ENCODE measurements around the gene PDCD1LG2. TPM values are rescaled to one million over a fixed set of nuclear protein-coding genes. Genes with fewer than 3 reads are reported as not detected.

PDCD1LG2 gene
- total RNA-seq, 2 donors from 2014 or later: 1.4 TPM; not detected in 1

DNA sequence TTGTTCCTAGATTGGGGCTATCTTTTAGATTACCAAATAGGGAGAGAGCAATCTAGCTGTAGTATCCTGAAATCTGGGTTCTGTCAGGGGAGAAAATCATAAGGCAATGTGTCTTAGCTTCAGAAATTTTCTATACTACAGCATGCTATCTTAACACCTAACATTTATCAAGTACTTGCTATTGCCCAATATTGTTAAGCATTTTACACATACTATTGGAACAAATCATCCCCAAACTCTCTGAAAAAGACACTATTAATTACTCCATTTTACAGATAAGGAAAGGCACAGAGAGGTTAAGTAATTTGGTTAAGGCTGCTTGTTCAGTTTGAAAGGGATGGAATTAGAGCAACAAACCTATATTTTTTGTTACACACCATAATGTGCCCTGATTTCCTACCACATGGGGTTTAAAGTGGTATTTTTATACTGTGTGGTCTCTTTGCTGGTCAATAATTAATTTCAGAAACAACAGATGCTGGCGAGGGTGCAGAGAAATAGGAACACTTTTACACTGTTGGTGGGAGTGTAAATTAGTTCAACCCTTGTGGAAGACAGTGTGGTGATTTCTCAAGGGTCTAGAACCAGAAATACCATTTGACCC lies 61.4 kb downstream of the PDCD1LG2 start:
- Histone ChIP-seq H3K27me3 (replicated peaks; ENCODE audit: insufficient read depth) (no peaks in the 10 kb centered on the region), H3K4me3 (no peak overlapping the region), H3K9me3 (no peaks in the 10 kb centered on the region), H3K36me3 (no peaks in the 10 kb centered on the region), H3K4me1 (replicated peaks) (no peaks in the 10 kb centered on the region), H3K27ac (no peak overlapping the region)
- no peak for DNase-seq (ENCODE audit: low spot score)
- TF ChIP-seq, protein P1, sequence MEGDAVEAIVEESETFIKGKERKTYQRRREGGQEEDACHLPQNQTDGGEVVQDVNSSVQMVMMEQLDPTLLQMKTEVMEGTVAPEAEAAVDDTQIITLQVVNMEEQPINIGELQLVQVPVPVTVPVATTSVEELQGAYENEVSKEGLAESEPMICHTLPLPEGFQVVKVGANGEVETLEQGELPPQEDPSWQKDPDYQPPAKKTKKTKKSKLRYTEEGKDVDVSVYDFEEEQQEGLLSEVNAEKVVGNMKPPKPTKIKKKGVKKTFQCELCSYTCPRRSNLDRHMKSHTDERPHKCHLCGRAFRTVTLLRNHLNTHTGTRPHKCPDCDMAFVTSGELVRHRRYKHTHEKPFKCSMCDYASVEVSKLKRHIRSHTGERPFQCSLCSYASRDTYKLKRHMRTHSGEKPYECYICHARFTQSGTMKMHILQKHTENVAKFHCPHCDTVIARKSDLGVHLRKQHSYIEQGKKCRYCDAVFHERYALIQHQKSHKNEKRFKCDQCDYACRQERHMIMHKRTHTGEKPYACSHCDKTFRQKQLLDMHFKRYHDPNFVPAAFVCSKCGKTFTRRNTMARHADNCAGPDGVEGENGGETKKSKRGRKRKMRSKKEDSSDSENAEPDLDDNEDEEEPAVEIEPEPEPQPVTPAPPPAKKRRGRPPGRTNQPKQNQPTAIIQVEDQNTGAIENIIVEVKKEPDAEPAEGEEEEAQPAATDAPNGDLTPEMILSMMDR (IDR thresholded peaks at IDR 0.05): no peak
- TF ChIP-seq POLR2AphosphoS5 (IDR thresholded peaks at IDR 0.05): no peak
- TF ChIP-seq POLR2A (IDR thresholded peaks at IDR 0.05): no peak
- intact Hi-C loops (cut with DNase I): no loop called here
- WGBS: 94% methylated on average over 1 of the region's 1 CpG

DNA sequence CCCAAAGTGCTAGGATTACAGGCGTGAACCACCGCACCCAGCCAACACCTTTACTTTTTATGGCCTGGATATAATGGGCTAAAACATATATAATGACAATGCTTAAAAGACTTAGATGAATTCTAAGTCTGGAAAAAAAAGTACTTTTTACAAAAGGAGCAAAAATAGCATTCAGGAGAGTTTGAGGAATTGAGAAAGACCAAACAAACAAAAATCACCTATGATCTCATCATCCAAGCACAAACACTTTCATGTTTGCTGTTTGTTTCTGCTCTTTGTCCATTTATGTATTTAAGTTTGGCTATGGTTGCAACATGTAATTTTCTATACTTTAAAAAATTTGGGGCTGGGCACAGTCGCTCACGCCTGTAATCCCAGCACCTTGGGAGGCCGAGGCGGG lies 63.8 kb downstream of the PDCD1LG2 start:
- Histone ChIP-seq H3K4me3 (no peak overlapping the region), H3K27ac (no peak overlapping the region), H3K36me3 (no peaks in the 10 kb centered on the region), H3K27me3 (replicated peaks; ENCODE audit: insufficient read depth) (no peaks in the 10 kb centered on the region), H3K9me3 (no peaks in the 10 kb centered on the region), H3K4me1 (replicated peaks) (no peaks in the 10 kb centered on the region)
- WGBS: 95% methylated on average over 6 of the region's 6 CpGs
- DNase-seq (ENCODE audit: low spot score): no peak
- TF ChIP-seq POLR2AphosphoS5 (IDR thresholded peaks at IDR 0.05) (no peak), POLR2A (IDR thresholded peaks at IDR 0.05) (no peak)
- TF ChIP-seq, protein P1 (IDR thresholded peaks at IDR 0.05): no peak
- intact Hi-C loops (cut with DNase I): no loop called here

DNA sequence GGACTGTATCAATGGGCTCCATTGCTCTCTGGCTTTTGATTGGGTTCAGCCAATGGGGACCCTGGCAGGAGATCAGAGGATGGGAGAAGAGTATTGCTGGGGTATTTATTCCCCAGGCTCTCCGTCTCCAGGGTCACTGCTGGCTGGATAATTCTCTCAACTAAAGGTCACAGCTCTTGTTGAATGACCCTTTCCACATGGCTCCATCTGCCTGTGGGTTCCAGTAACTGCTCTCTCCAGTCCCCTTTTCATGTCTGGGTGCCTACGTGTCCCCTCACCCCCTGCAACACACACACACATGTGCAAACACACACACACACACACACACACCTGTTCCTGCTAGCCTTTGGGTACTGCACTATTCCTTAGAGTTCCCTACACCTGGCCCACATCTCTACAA lies 64.7 kb downstream of the PDCD1LG2 start:
- Histone ChIP-seq H3K4me1 (replicated peaks) (no peaks in the 10 kb centered on the region), H3K4me3 (no peak overlapping the region), H3K9me3 (no peaks in the 10 kb centered on the region), H3K27ac (no peak overlapping the region), H3K36me3 (no peaks in the 10 kb centered on the region), H3K27me3 (replicated peaks; ENCODE audit: insufficient read depth) (no peaks in the 10 kb centered on the region)
- intact Hi-C loops (cut with DNase I): no loop called here
- TF ChIP-seq POLR2AphosphoS5 (IDR thresholded peaks at IDR 0.05) (no peak), POLR2A (IDR thresholded peaks at IDR 0.05) (no peak)
- TF ChIP-seq, protein P1 (IDR thresholded peaks at IDR 0.05): no peak
- 79% methylated on average over 2 of the region's 2 CpGs for WGBS
- DNase-seq (ENCODE audit: low spot score): no peak

DNA sequence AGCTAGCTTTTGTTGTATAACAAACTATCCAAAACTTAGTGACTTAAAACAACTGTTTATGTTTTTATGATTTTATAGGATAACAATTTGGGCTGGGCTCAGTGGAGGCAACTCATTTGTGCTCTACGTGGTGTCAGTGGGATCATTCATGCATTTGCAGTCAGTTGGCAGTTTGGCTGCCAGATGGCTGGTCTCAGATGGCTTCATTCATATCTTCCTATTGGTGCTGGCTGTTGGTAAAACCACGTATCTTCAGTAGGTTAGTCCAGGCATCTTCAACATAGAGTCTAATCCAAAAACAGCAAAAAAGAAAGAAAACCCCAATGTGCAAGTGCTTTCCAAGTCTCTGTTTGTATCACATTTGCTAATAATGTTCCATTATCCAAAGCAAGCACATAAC lies 66.9 kb downstream of the PDCD1LG2 start:
- 78% methylated on average over 2 of the region's 2 CpGs for WGBS
- TF ChIP-seq, protein P1 (IDR thresholded peaks at IDR 0.05): no peak
- no peak for TF ChIP-seq POLR2AphosphoS5 (IDR thresholded peaks at IDR 0.05)
- no peak for TF ChIP-seq POLR2A (IDR thresholded peaks at IDR 0.05)
- Histone ChIP-seq H3K27ac (no peak overlapping the region), H3K27me3 (replicated peaks; ENCODE audit: insufficient read depth) (no peaks in the 10 kb centered on the region), H3K9me3 (no peaks in the 10 kb centered on the region), H3K4me1 (replicated peaks) (no peaks in the 10 kb centered on the region), H3K4me3 (no peak overlapping the region), H3K36me3 (no peaks in the 10 kb centered on the region)
- DNase-seq (ENCODE audit: low spot score): no peak
- intact Hi-C loops (cut with DNase I): no loop called here

DNA sequence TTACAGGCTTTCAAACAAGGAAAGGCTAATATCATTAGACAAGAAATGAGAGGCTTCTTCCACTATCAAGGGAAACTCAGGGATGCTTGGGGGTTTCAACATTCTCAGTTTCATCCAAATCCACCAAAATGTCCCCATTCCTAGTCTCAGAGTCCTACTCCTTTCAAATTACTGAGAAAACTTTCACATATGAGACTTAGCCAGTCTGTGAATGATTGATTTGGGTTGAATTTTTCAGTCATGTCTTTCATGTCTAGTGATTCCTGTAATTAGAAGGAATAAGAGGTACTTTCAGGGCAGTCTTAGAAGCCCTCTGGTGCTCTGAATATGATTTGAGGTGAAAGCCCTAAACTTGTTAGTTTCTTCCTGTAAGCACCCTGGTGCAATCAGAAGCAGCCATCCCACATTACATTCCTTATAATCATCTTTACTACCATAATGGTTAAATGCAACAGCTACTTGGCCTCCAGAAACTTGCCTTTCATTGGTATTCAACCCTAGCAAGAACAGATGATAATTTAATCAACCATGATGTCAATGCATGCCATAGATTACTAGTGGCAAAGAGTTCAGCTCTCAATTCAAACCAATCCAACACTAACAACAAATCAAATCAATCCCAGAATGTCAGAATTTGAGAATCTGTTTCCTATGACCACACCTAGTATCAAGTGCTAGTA lies 67.8 kb downstream of the PDCD1LG2 start:
- no peak for TF ChIP-seq POLR2A (IDR thresholded peaks at IDR 0.05)
- TF ChIP-seq, protein P1 (IDR thresholded peaks at IDR 0.05): no peak
- no peak for TF ChIP-seq POLR2AphosphoS5 (IDR thresholded peaks at IDR 0.05)
- intact Hi-C loops (cut with DNase I): no loop called here

More for the DNA sequence above, 67.8 kb downstream of the PDCD1LG2 start:
- DNase-seq (ENCODE audit: low spot score): no peak
- Histone ChIP-seq H3K27ac (no peak overlapping the region), H3K4me3 (no peak overlapping the region), H3K36me3 (no peaks in the 10 kb centered on the region), H3K4me1 (replicated peaks) (no peaks in the 10 kb centered on the region), H3K27me3 (replicated peaks; ENCODE audit: insufficient read depth) (no peaks in the 10 kb centered on the region), H3K9me3 (no peaks in the 10 kb centered on the region)
